HG03571 (cell line): Measurements from ENCODE around the gene COLEC11.
"Not testable (repeated sequence)": the region's sequence is repeated elsewhere in the genome, so short reads cannot be mapped to it uniquely, and the experiment has no call there.

Experiments used
- ATAC-seq: cut with Tn5 transposase; IDR thresholded peaks from one replicate; pipeline ENCODE4 v1.9.1; 2021; ENCODE audit not compliant: unreplicated experiment

The COLEC11 gene

GRCh38 chr2:3651691-3652648, 57.1 kb downstream of the COLEC11 start:
- peak; percentile 83 for ATAC-seq

GRCh38 chr2:3652896-3653625, 58.1 kb downstream of the COLEC11 start:
- no peak for ATAC-seq

DNA sequence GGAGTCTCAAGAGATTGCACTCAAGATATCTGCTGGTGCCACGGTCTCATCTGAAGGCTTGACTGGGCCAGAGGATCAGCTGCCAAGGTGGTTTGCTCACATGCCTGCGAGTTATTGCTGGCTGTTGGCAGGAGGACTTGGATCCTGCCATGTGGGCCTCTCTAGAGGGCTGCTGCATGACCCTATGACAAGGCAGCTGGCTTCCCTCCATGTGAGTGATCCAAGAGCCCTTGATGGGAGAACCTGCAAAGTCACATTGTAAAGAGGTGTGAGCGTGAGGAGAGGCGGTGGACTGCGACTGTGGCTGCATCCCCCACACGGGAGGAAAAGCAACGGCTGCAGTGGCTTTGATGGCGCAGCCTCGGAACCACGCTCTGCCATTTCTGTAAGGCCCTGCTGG, 59.1 kb downstream of the COLEC11 start:
- ATAC-seq, result no peak

- no peak for ATAC-seq
Observed at GRCh38 chr2:3654531-3655225, 59.8 kb downstream of the COLEC11 start.

- no peak for ATAC-seq
Observed at GRCh38 chr2:3655871-3656761, 61.2 kb downstream of the COLEC11 start.

GRCh38 chr2:3656762-3657721, 62.1 kb downstream of the COLEC11 start:
- no peak for ATAC-seq

- ATAC-seq, result no peak
Observed at GRCh38 chr2:3657881-3658280, 63.0 kb downstream of the COLEC11 start, which contains the start of gene ALLC. TSS of gene ALLC (plus strand) at chr2:3658200. CDS start at chr2:3671158, 12,958 bp downstream.

DNA sequence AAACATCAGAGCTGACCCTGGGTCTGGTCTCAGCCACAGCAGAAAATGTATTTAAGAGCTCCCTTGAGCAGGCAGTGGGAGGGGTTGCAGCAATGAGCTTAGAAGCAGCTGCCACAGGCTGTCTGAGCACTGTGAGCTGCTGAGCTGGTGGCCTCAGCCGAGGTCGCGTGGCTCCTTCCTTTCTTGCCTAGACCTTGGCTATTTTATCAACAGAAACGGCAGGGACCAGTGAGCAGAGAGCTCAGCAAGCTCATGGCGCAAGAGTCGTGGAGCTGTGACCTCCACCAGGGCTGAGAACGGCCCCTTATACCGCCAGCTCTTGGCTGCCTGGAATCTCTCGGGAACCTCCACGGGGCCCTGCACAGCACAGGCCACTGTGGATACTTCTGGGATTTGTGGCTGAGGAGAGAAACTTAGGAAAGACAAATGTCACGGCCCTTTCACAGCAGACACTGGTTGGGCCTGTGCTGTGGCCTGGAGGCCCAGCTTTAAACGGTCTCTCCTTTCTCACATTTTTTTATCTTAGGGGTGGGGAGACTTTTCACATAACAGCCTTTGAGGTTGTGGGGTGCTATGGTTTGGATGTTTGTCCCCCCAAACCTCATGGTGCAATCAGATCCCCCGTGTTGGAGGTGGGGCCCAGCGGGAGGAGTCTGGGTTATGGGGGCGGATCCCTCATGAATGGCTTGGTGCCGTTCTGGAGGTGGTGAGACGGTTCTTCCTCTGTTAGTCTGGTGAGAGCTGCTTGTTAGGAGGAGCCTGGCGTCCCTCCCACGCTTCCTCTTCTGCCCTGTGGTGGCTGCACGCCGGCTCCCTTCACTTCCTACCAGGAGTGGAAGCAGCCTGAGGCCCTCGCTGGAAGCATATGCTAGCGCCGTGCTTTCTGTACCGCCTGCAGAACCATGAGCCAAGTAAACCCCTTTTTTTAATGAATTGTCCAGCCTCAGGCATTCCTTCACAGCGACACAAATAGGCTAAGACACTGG, 64.8 kb downstream of the COLEC11 start:
- no peak for ATAC-seq

GRCh38 chr2:3660640-3661039, 65.7 kb downstream of the COLEC11 start:
- not testable (repeated sequence) for ATAC-seq

GRCh38 chr2:3661149-3661660, 66.3 kb downstream of the COLEC11 start:
- ATAC-seq, result no peak

DNA sequence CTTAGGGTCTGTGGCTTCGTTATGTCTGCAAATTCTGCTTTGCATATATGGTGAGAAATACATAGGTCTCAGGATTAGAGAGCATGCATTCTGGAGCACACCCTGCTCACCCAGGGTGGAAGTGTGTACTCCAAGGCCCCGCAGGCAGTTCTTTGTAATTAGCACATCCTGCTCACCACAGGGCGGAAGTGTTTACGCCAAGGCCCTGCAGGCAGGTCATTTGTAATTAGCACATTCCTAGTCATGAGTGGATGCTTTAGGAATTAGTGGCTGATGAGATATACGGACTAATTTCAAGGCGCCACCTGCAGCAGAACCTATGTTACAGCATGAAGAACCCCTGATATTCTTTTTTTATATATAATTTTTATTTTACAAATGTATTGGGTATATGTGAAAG, 67.3 kb downstream of the COLEC11 start:
- no peak for ATAC-seq

GRCh38 chr2:3664118-3664517, 69.2 kb downstream of the COLEC11 start:
- no peak for ATAC-seq

DNA sequence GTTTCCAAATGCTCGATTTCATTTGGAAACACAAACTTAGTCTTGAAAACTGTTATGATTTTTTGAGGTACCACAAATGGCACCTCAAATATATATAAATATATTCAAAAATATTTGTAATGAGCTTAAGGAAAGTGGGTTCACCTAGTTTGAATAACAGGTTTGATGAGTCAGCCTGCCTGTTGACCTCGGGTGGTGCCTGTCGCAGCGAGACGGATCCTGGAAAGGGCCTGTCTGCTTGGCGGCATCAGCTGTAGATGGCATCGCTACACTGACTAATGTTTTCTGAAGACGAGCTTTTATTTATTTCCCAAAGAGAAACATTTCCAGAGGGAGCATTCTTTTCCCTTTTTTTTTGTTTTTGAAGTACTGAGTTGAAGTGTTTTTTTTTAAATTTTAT, 70.0 kb downstream of the COLEC11 start:
- ATAC-seq, result no peak

DNA sequence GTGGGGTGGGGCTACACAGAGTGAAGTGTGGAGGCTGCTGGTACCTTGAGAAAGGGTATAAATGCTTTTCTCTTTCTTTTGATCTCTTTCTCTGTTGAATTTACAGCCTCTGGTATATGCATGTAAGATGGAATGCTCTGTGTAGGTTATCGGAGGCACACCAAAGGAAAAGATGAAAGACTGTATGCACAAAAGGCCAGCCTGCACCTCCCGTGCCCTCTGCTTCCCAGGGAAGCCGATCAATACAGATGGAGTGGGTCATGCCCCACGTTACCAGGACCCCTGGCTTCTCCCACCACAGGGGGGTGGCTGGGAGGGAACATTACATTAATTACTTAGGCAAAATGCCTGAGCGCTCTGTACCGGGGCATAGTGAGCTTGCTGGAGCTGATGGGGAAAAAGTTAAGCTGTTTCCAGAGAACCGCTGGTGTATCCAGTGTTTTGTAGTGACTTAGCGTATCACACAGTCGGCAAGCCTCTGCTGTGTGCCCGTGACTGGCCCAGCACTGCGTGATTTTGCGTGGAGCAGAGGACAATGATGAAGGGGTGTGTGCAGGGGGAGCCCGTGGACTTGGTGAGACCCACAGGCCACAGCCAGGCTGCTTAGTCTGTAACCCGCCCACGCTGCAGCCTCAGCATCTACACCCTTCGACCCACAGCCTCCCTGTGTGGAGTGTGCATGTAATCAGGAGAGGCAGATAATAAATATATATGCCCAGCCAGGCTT, 71.1 kb downstream of the COLEC11 start:
- no peak for ATAC-seq

DNA sequence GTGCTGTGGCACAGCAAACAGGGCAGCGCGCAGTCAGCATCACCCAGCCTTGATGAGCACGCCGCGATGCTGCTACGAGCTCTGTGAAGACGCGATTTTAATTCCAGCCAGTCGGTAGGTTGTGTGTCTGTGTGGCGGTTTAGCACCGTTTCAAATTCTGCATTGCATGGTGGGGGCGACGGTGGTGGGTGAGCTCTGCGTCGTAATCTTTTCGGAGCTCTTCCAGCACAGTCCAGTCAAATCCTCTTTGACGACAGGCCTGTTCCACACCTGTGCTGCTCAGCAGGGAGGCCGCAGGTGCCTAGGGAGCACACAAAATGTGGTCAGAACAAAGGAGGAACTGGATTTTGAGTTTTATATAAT, 71.7 kb downstream of the COLEC11 start:
- no peak for ATAC-seq

- no peak for ATAC-seq
Observed at GRCh38 chr2:3667151-3667631, 72.3 kb downstream of the COLEC11 start.

- no peak for ATAC-seq
Observed at GRCh38 chr2:3669656-3670055, 74.7 kb downstream of the COLEC11 start.
